ENCODE data around the gene COX18.

The COX18 gene

GRCh38 chr4:73069338-73070073, at the start of gene COX18:
Gene COX18 (minus strand): TSS chr4:73069716. CDS start chr4:73069649, 67 bp downstream.
- DNase-seq (ENCODE audit: low read depth in 1 of 2, low spot score in 1 of 2) = peak; percentile 90 to 95

- DNase-seq (ENCODE audit: low read depth in 1 of 2, low spot score in 1 of 2) = no peak
Measured at GRCh38 chr4:73109493-73109892, 40.0 kb upstream of the COX18 start.

GRCh38 chr4:73104695-73105094, 35.2 kb upstream of the COX18 start:
- no peak for DNase-seq (ENCODE audit: low read depth in 1 of 2, low spot score in 1 of 2)

GRCh38 chr4:73103799-73104503, 34.4 kb upstream of the COX18 start:
- DNase-seq (ENCODE audit: low read depth in 1 of 2, low spot score in 1 of 2) = no peak

GRCh38 chr4:73099143-73099542, 29.6 kb upstream of the COX18 start:
- DNase-seq (ENCODE audit: low read depth in 1 of 2, low spot score in 1 of 2) = no peak

- no peak for DNase-seq (ENCODE audit: low read depth in 1 of 2, low spot score in 1 of 2)
Measured at GRCh38 chr4:73098713-73099112, 29.2 kb upstream of the COX18 start.

GRCh38 chr4:73098016-73098415, 28.5 kb upstream of the COX18 start:
- DNase-seq (ENCODE audit: low read depth in 1 of 2, low spot score in 1 of 2) = no peak

GRCh38 chr4:73092868-73093267, 23.4 kb upstream of the COX18 start:
- DNase-seq (ENCODE audit: low read depth in 1 of 2, low spot score in 1 of 2) = no peak

GRCh38 chr4:73090738-73091137, 21.2 kb upstream of the COX18 start:
- no peak for DNase-seq (ENCODE audit: low read depth in 1 of 2, low spot score in 1 of 2)

- DNase-seq (ENCODE audit: low read depth in 1 of 2, low spot score in 1 of 2) = no peak
Measured at GRCh38 chr4:73087871-73088270, 18.4 kb upstream of the COX18 start.

GRCh38 chr4:73086095-73086868, 16.8 kb upstream of the COX18 start:
- no peak for DNase-seq (ENCODE audit: low read depth in 1 of 2, low spot score in 1 of 2)

GRCh38 chr4:73080789-73081188, 11.3 kb upstream of the COX18 start:
- no peak for DNase-seq (ENCODE audit: low read depth in 1 of 2, low spot score in 1 of 2)

- no peak for DNase-seq (ENCODE audit: low read depth in 1 of 2, low spot score in 1 of 2)
Measured at GRCh38 chr4:73075832-73076231, 6.3 kb upstream of the COX18 start.

GRCh38 chr4:73070074-73070390, 516 bp upstream of the COX18 start:
- DNase-seq (ENCODE audit: low read depth in 1 of 2, low spot score in 1 of 2) = no peak

- peak in 1 of 2 donors; percentile 7 for DNase-seq (ENCODE audit: low read depth in 1 of 2, low spot score in 1 of 2)
Measured at GRCh38 chr4:73068491-73069337, 802 bp downstream of the COX18 start.

GRCh38 chr4:73067971-73068394, 1.5 kb downstream of the COX18 start:
- peak in 1 of 2 donors; percentile 61 for DNase-seq (ENCODE audit: low read depth in 1 of 2, low spot score in 1 of 2)

GRCh38 chr4:73066928-73067327, 2.6 kb downstream of the COX18 start:
- peak in 1 of 2 donors; percentile 27 for DNase-seq (ENCODE audit: low read depth in 1 of 2, low spot score in 1 of 2)

GRCh38 chr4:73066445-73066844, 3.1 kb downstream of the COX18 start:
- no peak for DNase-seq (ENCODE audit: low read depth in 1 of 2, low spot score in 1 of 2)

GRCh38 chr4:73064536-73064935, 5.0 kb downstream of the COX18 start:
- DNase-seq (ENCODE audit: low read depth in 1 of 2, low spot score in 1 of 2) = no peak

GRCh38 chr4:73055241-73055897, 14.1 kb downstream of the COX18 start:
- DNase-seq (ENCODE audit: low read depth in 1 of 2, low spot score in 1 of 2) = no peak

All from activated CD4-positive, alpha-beta T cell treated with anti-CD3 and anti-CD28 coated beads, Interleukin-2, amount 50 U/mL, for 24 hours (primary cell).